Measurements from ENCODE around the gene ZNF202.

Gene ZNF202

GRCh38 chr11:123745764-123746451 lies 4.4 kb upstream of the ZNF202 start:
- H3K36me3 ChIP-seq (ENCODE audit: control insufficient read depth, low read length) = peaks cover under 1% of the 10 kb centered on the region; the same call in 1 of the 2 replicates
- peaks cover 9% of the 10 kb centered on the region for H3K79me2 ChIP-seq (ENCODE audit: control insufficient read depth, low read length)
- no peaks in the 10 kb centered on the region for H3K9me3 ChIP-seq (ENCODE audit: control insufficient read depth, insufficient read depth, low read length)
- H4K20me1 ChIP-seq (ENCODE audit: control insufficient read depth, insufficient read depth, low read depth, low read length) = no peaks in the 10 kb centered on the region
- no peak overlapping the region for H3K4me3 ChIP-seq (ENCODE audit: low read length)
- no peaks in the 10 kb centered on the region for H3F3A ChIP-seq (ENCODE audit: control insufficient read depth, insufficient read depth)
- peaks cover 9% of the 10 kb centered on the region for H3K4me1 ChIP-seq (ENCODE audit: control insufficient read depth, low read length)
- H3K9me2 ChIP-seq (replicated peaks; ENCODE audit: control insufficient read depth, low read length) = no peaks in the 10 kb centered on the region
- no peak for TF ChIP-seq EZH2phosphoT487 (IDR thresholded peaks at IDR 0.05; ENCODE audit: borderline replicate concordance, low read length)
- TF ChIP-seq CTCF (IDR thresholded peaks at IDR 0.05; ENCODE audit: low read depth, low read length, poor library complexity, severe bottlenecking) = no peak
- H3K4me2 ChIP-seq (ENCODE audit: low read length) = no peak overlapping the region
- no peak overlapping the region for H3K27ac ChIP-seq (ENCODE audit: low read depth, low read length)
- H3K27me3 ChIP-seq (ENCODE audit: control insufficient read depth, low read length) = 0 out of 2 replicates have a peak, but pooled peaks cover 3% of the 10 kb centered on the region

GRCh38 chr11:123742724-123743120 lies 1.3 kb upstream of the ZNF202 start:
- no peaks in the 10 kb centered on the region for H3K9me2 ChIP-seq (replicated peaks; ENCODE audit: control insufficient read depth, low read length)
- no peaks in the 10 kb centered on the region for H3K27me3 ChIP-seq (ENCODE audit: control insufficient read depth, low read length)
- no peak overlapping the region for H3K27ac ChIP-seq (ENCODE audit: low read depth, low read length)
- H3K79me2 ChIP-seq (ENCODE audit: control insufficient read depth, low read length) = peaks cover 41% of the 10 kb centered on the region
- TF ChIP-seq CTCF (IDR thresholded peaks at IDR 0.05; ENCODE audit: low read depth, low read length, poor library complexity, severe bottlenecking) (no peak), EZH2phosphoT487 (IDR thresholded peaks at IDR 0.05; ENCODE audit: borderline replicate concordance, low read length) (no peak)
- no peaks in the 10 kb centered on the region for H4K20me1 ChIP-seq (ENCODE audit: control insufficient read depth, insufficient read depth, low read depth, low read length)
- no peaks in the 10 kb centered on the region for H3K9me3 ChIP-seq (ENCODE audit: control insufficient read depth, insufficient read depth, low read length)
- H3K4me1 ChIP-seq (ENCODE audit: control insufficient read depth, low read length) = peaks cover 26% of the 10 kb centered on the region
- peaks cover 31% of the 10 kb centered on the region for H3K36me3 ChIP-seq (ENCODE audit: control insufficient read depth, low read length)
- peak overlapping the region; percentile 89 for H3K4me3 ChIP-seq (ENCODE audit: low read length)
- H3F3A ChIP-seq (ENCODE audit: control insufficient read depth, insufficient read depth) = no peaks in the 10 kb centered on the region
- H3K4me2 ChIP-seq (ENCODE audit: low read length) = peak overlapping the region; percentile 90

GRCh38 chr11:123742031-123742723 lies 717 bp upstream of the ZNF202 start:
- Histone ChIP-seq H3F3A (ENCODE audit: control insufficient read depth, insufficient read depth) (no peaks in the 10 kb centered on the region), H3K4me1 (ENCODE audit: control insufficient read depth, low read length) (peaks cover 26% of the 10 kb centered on the region), H3K4me2 (ENCODE audit: low read length) (peak overlapping the region; percentile 90), H3K27ac (ENCODE audit: low read depth, low read length) (0 out of 2 replicates have a peak overlapping the region, but pooled peaks have one; percentile 61), H3K36me3 (ENCODE audit: control insufficient read depth, low read length) (peaks cover 36% of the 10 kb centered on the region), H3K9me2 (replicated peaks; ENCODE audit: control insufficient read depth, low read length) (no peaks in the 10 kb centered on the region), H3K27me3 (ENCODE audit: control insufficient read depth, low read length) (no peaks in the 10 kb centered on the region), H3K4me3 (ENCODE audit: low read length) (peak overlapping the region; percentile 89), H3K79me2 (ENCODE audit: control insufficient read depth, low read length) (peaks cover 45% of the 10 kb centered on the region), H4K20me1 (ENCODE audit: control insufficient read depth, insufficient read depth, low read depth, low read length) (no peaks in the 10 kb centered on the region), H3K9me3 (ENCODE audit: control insufficient read depth, insufficient read depth, low read length) (no peaks in the 10 kb centered on the region)
- no peak for TF ChIP-seq EZH2phosphoT487 (IDR thresholded peaks at IDR 0.05; ENCODE audit: borderline replicate concordance, low read length)
- no peak for TF ChIP-seq CTCF (IDR thresholded peaks at IDR 0.05; ENCODE audit: low read depth, low read length, poor library complexity, severe bottlenecking)

All from DOHH2 (cell line).